HG02763 (cell line): ENCODE data around the gene RHEBL1.
"Not testable (repeated sequence)": the region's sequence is repeated elsewhere in the genome, so short reads cannot be mapped to it uniquely, and the experiment has no call there.

Source experiments
- ATAC-seq: cut with Tn5 transposase; IDR thresholded peaks from one replicate; pipeline ENCODE4 v1.9.1; 2021; ENCODE audit warnings: mild to moderate bottlenecking, moderate library complexity; ENCODE audit not compliant: unreplicated experiment

The RHEBL1 gene

DNA sequence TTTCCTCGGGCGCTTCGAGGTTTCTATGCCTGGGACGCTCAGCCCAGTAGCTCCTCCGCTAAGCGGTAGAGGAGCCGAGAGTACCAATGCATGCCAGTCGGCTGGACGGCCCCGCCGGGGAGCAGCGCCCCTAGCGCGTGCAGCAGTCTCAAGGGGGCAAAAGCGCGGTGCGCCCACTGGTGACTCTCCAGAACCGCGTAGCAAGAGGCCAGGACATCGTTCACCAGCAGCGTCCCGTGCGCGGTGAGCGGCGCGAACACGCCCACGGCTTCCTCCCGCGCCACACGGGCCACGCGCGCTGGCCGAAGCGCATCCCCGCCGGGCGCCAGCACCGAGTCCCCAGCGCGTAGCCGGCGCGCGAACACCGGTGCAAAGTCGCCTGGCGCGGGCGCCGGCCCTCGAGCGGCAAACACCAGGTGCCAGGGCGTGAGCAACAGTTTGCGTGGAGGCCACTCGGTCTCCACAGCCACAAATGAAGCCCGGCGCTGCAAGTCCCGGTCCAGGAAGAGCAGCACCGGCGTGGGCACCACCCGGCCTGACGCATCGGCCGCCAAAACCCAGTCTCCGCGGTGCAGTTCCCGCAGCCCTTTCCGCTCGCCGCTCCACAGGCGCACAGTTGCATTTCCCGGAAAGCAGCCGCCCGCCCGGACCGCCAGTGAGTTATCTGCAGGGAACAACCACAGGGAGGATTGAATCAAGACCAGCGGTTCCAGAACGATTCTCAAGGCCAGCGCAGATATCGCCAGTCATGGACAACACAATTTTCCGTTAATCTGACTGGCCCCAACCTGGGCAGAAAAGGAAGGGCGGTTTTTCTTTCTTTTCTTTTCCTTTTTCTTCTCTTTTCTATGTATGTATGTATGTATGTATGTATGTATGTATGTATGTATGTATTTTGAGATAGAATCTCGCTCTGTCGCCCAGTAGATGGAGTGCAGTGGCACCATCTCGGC is 20.3 kb upstream of the RHEBL1 start:
- no peak for ATAC-seq

DNA sequence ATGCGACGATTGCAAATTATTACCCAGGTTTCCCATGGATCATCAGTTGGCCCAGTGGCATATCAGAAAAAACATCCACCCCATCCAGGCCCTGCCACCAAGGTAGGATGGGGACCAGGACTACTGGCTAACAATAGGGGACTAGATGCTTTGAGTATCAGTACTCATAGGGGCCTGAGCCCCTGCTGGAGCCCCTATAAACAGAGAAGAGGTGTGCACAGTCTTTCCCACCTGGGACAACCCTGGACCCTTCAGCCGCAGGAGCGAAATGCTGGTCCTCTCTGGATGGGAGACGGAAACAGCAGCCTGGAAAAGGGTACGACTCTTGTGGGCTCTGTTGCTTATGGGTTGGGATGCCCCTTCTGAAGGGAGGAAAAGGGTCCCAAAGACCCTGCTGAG is 19.2 kb upstream of the RHEBL1 start:
- no peak for ATAC-seq

DNA sequence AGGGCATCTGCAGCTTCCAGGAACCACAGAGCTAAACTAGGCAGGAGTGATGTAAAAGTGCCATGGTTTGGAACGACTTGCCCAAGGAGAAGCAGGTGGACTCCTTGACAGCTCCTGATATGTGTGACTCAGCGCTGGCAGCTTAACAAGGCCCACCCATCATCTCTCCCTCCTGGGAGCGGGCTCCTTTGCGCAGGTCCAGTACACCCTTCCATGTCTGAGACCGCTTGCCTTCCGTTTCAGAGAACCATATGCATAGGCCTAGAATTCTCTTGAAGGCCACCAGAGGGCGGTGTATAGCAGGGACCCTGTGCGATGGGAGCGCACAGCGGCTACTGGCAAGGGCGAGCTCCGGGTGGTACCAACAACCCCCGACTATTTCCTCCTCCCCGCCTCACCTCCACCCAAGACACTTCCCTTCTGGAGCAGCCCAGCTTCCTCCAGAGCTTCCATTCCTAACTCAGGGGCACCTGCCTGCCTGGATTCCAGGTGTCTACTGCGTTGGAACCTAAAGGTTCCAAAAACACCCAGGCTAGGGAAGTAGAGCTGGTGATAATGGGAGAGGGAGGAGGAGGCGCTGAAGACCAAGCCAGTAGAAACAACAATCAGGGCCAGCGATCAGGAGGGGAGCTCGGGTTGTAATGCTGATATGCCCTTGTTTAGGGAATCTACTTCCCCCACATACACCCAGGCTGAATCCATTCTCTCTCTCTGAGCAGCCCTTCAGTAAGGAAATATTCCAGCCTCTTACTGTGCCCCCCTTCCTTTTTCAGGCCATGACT is 18.6 kb upstream of the RHEBL1 start:
- peak; percentile 86 for ATAC-seq

DNA sequence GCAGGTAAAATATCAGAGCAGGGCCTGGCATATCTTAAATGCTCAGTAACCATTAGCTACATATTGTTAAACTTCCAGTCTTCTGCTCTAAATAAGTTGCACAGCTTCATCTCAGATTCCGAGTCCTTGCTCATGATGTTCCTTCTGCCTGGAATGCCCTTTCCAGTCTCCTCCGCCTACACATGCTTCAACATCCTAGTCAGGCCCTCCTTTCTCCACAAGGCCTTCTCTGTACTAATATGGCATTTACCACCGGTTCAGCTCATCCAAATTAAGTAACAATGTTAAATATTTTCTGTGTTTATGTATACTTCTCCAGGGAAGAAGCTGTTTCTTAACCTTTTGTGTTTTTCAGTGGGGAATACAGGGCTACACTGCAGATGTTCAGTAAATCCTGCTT is 16.3 kb upstream of the RHEBL1 start:
- no peak for ATAC-seq

DNA sequence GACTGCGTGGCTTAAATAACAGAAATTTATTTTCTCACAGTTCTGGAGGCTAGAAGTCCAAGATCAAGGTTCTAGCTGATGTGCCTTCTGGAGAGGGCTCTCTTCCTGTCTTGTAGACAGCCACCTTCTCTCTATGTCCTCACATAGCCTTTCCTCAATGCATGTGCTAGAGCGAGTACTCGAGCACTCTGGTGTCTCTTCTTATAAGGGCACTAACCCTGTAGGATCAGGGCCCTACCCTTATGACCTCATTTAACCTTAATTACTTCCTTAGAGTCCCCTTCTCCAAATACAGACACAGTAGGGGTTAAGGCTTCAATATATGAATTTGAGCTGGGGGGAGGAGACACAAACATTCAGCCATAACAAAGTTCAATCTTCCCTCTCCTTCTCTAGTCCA is 14.7 kb upstream of the RHEBL1 start:
- ATAC-seq: no peak

DNA sequence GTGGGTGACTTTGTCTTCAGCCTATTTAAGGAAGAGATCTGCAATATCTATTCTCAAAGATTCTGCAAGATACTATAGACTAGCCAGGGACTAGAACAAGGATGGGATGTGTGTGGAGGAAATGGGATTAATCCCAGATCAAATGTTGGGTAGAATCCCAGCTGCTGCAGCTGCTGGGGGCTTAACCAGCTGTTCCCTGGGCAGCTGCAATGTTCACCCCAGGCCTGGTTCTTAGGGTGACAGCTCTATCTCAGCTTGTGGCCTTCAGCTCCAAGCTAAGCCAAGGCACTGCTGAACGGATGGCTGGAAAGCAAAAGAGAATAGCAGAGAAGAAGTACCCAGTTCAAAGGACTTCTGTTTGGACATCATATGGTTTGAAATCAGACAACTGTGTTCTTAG is 10.0 kb upstream of the RHEBL1 start:
- ATAC-seq: no peak

DNA sequence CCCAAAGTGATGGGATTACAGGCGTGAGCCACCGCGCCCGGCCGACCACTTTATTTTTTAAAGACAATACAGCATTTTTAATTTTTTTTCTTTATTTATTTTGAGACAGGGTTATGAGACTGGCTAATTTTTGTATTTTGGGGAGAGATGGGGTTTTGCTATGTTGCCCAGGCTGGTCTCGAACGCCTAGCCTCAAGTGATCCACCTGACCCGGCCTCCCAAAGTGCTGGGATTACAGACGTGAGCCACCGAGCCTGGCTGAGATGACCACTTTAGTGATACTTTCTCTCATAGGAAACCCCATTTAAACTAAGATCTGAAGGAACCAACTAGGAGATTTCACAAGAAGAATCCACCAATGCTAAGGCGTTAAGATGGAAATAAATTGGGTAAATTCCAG is 1.2 kb upstream of the RHEBL1 start:
- ATAC-seq: no peak

DNA sequence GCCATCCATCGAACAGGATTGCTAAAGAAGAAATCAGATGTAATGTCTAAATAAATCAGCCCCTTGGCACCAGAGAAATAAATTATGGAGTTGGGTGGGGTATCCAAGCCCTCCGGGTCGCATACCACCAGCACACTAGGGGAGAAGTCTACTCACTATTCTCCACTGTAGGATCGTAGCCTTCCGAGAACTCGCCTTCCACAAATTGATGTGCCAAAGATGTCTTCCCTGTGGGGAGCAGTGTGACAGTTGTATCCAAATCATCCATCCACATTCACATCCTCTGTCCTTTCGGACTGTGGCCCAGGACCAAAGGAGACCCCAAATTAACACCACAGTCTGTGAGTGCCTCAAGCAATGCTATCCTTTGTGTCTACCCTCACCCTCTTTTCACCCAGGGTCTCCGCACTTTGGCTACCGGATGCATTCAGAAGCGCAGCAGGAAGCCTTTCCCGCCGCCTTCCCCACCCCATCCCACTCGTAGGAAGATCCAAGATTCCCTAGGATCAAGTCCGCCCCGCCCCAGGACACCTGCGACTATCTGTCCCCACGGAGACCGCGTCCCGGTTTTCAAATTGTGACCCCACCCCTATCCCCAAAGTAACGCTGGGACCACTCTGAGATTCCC is 786 bp downstream of the RHEBL1 start:
- ATAC-seq: no peak

DNA sequence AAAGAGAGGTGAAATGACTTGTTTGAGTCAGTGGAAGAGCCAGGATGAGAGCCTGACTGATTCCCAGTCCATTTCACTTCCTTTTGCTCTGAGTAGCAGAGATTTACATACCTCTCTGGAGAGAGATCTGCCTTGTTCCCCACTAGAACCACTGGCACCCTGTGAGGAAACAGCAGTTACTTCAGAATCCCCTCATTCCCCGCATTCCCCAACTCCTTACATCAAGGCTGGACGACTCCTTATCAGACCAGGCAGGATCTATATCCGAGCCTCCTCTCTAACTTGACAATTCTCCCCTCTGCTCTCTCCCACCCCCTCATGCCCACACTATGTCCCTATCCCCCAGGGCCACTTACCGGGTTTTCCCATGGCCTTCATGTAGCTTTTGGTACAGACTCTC is 3.7 kb downstream of the RHEBL1 start:
- no peak for ATAC-seq

DNA sequence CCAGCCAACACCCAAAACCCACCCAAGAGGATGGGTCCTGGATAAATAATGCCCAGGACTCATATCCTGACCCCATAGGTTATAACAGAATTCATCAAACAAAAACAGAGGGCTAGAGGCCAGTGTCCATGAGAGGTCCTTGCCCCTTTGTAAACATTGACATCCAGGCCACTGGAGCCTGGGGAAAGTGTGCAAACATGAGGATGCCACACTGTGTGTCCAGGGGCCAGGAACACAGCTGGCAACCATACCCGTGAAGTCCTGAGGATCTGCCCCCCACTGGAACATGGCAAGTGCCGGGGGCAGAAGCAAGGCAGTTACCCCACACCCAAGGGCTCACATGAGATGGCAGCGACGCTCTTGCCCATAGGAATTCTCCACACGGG is 5.0 kb downstream of the RHEBL1 start:
- no peak for ATAC-seq

DNA sequence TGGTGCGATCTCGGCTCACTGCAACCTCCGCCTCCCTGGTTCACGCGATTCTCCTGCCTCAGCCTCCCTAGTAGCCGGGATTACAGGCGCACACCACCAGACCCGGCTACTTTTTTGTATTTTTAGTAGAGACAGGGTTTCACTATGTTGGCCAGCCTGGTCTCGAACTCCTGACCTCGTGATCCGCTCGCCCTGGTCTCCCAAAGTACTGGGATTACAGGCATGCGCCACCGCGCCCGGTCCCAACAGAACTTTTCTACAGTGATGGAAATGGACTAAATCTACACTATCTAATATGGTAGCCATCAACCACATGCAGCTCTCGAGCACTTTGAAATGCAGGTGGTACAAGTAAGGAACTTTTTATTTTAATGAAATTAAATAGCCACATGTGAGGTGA is 7.9 kb downstream of the RHEBL1 start:
- ATAC-seq: not testable (repeated sequence)

DNA sequence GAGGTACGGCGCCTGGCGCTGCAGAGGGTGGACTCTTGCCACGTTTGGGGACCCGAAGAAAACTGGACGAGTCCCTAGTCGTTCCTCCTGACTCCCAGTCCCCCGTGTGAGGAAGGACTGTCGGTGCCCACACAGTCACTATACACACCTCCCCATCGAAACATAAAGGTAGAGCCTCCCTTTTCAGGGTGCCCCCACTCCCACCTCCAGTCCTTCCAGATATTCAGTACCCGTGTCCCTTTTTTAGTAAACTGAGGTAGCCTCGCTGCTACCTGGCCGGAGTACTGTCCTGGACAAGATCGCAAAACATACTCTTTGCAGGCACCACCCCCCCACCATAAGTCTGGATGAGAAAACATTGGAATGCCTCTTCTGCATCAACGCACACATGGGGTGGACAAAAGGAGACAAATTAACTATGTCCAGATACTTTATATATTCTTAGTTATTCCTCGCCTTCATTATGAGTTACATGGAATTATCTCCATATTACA is 8.6 kb downstream of the RHEBL1 start:
- ATAC-seq: no peak

DNA sequence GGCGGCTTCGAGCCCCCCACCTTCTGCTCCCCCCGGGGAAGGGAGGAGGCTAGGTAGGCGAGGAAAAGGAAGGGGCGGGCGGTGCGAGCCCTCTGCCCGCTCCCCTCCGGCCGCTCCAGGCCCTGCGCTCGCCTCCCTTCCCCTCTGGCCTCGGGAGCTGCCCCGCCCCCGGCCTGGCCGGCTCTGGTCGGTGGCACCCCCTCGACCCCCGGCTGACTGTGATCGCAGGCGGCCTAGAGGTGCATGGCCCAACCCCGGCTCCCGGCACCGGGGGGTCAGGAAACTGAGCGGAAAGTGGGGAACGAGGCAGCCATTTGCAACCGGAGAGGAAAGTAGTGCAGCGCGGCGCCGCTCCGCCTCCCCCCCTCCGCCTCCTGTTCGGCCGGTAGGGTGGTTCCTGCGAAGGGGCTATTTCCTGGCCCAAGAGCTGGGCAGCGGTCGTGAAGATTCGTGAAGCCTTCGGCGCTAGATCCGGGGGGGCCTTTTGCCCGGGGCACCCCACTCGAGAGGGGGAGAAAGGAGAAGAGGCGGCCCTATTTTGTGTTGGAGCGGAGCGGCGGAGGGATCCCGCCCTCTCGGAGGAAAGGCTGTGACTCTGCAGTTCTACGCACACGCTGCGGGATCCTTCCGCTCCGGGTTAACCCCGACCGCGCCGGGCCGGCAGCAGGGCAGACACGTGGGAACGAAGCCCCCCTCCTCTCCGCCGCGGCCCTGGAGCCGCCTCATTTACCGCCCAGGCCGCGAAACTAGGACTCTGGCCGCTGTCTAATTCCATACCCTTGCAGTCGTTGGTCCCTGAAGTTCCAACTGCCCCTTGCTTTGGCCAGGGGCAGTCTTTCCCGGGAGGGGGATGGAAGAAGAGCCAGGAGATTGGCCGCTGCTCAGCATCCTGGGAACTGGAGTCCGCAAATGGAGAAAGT is 9.3 kb downstream of the RHEBL1 start, which contains the start of gene KMT2D:
Gene KMT2D (minus strand): TSS at position 558 of the 920 bp plus-strand sequence. CDS start 5,470 bp downstream, outside the sequence.
- ATAC-seq: peak; percentile 49

DNA sequence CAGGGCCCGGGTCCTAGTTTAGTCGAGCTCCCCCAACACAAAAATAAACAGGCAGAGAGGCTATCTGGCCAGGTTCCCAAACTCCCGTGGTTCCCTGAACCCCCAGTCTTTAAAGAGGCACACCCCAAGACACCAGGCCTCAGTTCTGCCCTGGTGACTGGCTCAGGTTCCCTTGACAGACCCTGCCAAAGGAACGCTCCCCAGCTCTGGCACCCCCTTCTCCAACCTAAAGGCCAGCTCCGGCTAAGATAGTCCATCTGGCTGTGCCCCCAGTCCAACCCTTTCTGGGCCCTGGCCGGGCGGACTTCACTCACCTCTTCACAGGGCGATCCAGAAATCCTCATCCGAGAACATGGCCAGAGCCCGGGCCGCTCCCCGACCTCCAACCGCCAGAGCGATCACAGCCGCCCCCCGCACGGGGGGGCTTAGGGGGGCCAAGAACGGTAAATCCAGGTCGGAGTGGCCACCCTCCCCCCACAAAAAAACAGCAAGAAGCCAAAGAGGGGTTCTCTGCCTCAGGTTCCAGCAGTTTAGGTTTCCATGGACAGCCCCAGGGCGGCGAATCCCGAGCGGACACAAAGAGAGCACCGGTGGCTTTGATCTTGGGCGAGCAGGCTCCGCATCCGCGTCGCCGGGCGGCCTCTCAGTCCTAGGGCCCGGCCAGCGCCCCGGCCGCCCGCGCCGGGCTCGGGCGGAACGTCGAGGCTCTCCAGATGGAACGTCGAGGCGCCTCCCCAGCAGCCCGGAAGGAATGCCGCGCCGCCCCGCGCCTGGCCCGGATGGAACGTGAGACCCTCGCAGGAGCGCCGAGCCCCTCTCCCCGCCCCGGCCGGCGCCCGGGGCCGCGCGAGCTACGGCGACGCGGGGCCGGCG is 10.2 kb downstream of the RHEBL1 start:
- ATAC-seq: peak; percentile 8

DNA sequence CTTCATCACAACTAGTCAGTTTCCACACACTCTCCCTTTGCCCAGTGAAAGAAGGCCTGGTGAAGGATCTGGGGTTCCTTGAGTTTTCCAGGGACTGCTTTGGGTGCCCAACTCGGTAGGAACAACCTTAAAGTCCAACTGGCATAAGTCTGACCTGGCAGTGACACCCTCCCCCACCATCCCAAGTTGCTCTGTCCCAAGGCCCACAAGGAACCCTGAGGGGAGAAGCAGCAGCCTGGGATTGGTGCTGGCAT is 10.8 kb downstream of the RHEBL1 start:
- ATAC-seq: no peak

DNA sequence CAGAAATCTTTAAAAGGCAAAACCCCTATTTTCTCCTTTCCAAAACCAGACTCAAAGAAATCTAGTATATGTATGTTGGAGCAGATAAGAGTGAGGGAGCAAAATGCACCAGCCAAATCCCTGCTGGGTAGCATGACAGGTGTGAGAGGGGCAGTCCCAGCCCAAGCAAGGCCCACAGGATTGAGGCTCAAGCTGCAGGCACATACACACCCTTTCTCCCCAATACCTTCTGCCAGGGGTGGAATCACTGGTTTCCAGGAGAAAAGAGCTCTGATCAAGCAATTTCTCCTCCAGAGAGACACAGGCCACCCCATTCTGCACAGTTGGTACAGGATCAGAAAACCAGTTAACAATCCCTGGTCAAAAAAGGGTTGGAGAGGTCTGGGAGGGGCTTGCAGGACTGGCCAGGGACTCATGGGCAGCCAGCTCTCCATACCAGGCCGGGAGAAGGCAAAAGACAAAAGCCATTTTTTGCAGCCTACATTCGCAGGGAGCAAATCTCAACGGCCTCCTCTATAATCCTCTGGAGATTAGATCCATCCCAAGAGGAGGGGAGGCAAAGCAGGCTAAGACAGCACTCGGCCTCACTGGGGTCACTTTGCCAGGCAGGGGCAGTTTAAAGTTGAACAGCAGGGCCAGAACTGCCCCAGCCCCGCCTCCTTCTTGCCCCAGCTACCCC is 11.3 kb downstream of the RHEBL1 start:
- ATAC-seq: no peak

DNA sequence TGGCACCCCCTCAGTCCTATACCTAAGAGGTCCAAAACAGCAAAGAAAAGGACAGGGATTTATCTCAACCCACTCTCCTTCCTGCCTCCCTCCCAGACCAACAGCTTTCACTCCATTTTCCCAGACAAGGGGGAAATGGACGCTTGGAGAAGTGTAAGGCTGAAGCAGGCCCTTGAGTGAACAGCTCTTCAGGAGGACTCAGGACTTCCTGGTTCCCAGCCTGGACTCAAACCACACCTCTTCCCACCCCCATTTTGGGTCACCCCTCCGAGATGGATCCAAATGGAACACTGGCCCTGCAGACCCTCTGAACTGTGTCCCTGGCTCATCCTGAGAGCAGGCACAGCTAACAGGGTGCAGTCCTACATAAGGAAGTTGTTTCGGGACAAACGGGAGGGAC is 11.9 kb downstream of the RHEBL1 start:
- no peak for ATAC-seq

DNA sequence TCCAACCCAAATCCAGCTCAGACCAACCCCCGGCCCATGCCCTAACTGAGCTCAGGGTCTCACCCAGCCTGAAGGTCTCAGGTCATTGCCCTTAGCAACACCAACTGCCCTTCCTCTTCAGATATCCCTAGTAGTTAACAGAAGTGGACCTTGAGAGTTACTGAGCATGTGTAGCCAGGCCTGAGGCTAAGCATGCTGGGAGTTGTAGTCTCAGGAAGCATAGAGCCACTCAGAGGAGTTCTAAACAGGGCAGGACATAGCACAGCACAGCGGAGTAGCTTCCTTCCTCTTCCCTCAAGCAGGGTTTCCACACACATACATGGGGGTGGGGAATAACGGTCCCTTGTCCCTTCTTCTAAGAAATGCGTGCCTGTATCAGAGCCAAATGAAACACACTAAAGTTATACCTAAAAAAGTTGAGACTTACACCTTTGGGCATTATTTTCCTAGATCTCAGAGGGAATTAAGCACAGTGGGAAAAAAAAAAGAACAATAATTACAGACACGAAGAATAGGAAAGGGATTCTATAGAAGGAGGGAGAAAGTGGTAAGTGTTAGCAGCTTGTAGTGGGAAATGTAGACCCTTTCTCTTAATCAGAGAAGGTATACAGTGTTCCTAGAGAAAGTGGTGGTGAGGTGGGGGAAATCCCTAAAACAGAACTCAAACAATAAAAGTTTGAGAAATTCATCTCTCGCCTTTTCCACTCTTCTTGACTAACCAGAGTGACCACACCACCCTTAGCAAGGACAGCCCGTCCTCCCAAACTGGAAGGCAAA is 13.6 kb downstream of the RHEBL1 start:
- ATAC-seq: peak; percentile 62
